Nucleus accumbens (tissue), 56 donors: Measurements from ENCODE around the gene MAN2A2.
A peak's percentile ranks its signal among the peaks of the same experiment; 100 is the strongest.

ENCODE experiments used
- DNase-seq, 56 donors: peaks; one replicate each; lab custom pipeline; 2025; lab: John Stamatoyannopoulos, UW

The MAN2A2 gene

DNA sequence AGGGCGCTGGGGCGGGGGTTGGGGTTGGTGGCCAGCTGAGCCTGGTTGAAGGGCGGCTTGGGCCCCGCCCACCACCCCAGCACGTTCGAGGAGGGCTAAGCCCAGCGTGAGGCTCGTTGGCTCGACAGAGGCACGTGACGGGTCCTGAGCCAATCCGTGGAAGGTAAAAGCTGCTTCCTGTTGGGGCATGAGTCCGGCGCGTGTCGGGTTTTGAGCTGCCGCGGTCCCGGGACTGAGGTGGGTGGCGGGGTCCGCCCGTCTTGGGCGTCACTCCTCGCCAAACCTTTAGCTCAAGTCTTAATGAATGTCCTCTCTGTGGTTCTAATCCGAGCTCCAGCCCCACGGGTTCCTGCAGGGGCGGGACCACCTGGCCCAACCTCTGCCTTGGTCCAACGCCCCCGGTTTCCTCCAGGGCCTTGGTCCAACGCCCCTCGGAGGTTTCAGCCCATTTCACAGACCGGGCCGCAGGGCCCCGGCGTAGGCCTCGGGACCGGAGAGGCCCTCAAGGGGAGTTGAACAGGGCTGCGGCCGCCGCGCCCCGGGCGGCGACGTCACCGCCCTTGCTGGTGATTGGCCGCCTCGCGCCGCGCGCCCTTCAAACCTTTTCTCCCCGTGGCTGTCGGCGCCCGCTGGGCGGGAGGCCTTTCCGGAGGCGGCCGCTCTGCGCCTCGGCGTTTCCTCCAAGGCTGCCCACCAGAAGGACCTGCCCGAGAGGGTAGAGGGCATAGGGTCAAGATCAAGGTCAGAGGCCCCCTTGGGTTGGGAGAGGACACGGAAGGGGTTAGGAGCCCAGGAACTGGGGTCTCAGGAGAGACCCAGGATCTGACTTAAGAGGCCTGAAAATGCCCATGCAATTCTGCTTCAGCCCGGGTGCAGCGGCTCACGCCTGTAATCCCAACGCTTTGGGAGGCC, 51.9 kb downstream of the MAN2A2 start, which contains the start of gene RCCD1:
TSS of gene RCCD1 (plus strand) at position 173 of the 912 bp plus-strand sequence. CDS start 1,851 bp downstream, outside the sequence.
- DNase-seq, result peak; percentile 57 to 97 (median 88)

- no peak for DNase-seq
Measured at GRCh38 chr15:90955624-90956273, 52.6 kb downstream of the MAN2A2 start.

DNA sequence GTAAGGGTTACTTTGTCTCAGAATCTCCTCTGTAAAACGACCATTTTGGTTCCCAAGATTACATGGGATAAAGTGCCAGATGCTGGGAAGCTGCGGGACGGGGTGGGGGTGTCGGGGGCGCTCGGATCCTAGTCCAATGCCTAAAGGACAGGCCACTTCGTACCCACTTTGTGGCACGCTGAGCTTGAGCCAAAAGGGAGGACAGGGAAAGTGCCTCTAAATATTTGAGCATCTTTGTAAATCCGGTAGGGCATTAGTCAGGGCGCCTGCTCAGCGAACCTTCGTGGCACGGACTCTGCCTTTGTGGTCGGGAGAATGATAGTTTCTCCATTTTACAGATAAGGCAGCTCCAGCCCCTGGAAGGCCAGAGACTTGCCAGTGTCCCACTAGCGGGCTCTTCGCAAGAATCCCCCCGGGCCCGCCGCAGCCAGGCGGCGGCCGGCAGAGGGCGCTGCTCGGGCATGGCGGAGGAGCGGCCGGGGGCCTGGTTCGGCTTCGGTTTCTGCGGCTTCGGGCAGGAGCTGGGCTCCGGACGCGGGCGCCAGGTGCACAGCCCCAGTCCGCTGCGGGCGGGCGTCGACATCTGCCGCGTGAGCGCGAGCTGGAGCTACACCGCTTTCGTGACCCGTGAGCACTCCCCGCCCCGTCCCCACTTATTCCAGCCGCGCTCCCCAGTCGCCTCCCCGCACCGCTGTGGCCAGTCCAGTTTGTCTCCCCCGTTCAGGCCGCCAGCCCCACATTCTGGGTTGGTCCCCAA, 53.4 kb downstream of the MAN2A2 start:
- peak in 48 of 56 donors; percentile 22 to 80 (median 56) for DNase-seq

DNA sequence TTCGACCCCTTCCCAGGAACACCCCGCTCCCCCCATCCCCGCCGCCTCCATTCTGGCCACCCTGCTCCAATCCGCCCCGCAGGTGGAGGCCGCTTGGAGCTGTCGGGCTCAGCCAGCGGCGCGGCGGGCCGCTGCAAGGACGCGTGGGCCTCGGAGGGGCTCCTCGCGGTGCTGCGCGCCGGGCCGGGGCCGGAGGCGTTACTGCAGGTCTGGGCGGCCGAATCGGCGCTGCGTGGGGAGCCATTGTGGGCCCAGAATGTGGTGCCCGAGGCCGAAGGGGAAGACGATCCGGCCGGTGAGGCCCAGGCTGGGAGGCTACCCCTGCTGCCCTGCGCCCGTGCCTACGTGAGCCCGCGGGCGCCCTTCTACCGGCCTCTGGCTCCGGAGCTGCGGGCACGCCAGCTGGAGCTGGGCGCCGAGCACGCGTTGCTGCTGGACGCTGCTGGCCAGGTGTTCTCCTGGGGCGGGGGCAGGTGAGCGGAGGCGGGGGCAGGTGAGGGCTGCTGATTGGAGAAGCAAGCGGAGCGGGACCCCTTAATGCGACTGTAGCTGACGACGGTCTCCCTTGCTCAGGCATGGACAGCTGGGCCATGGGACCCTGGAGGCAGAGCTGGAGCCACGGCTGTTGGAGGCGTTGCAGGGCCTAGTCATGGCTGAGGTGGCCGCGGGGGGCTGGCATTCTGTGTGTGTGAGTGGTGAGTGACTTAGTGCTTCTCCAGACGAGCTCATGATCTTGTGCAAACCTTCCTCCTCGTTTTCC, 54.1 kb downstream of the MAN2A2 start:
- peak in 16 of 56 donors; percentile 10 to 70 (median 45) for DNase-seq

- DNase-seq, result peak in 3 of 56 donors; percentile 1 to 36 (median 29)
Measured at GRCh38 chr15:90957791-90958190, 54.7 kb downstream of the MAN2A2 start.

DNA sequence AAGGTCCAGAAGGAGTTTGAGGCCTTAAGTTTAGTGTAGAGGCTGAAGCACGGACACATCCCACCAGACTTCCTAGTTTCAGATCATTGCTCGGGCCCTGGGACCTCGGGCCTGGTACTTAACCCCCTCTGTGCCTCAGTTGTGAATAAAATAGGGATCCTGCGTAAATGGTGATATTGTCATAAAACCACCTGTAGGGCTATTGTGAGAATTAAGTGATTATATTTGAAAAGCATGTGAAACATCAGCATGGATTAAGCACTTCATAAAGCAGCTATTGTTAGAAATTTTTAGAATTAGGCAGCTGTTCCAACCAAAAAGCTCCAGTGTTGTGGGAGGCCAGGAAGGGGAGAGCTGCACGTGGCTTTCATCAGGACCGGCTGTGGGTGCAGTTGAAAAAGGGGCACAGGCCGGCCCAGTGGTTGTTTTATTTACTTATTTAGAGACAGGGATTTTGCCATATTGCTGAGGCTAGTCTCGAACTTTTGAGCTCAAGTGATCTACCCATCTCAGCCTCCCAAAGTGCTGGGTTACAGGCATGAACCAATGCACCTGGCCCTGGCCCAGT, 56.0 kb downstream of the MAN2A2 start:
- DNase-seq, result peak in 2 of 56 donors; percentile 2 to 15

DNA sequence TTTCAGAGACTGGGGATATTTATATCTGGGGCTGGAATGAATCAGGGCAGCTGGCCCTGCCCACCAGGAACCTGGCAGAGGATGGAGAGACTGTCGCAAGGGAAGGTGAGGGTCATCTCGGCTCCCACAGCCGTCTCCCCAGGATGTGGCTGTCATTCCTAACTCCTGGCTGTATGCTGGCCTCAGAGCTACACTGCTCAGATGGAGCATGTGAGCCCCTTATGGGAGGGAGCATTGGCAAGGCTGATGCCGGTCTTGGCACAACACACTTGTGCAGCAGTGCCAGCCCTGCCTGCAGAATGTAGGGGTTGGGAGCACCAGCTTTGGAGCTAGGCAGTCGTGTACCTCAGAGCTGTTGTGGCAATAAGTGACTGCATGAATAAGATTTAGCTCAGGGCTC, 56.8 kb downstream of the MAN2A2 start:
- peak in 40 of 56 donors; percentile 14 to 78 (median 38) for DNase-seq

DNA sequence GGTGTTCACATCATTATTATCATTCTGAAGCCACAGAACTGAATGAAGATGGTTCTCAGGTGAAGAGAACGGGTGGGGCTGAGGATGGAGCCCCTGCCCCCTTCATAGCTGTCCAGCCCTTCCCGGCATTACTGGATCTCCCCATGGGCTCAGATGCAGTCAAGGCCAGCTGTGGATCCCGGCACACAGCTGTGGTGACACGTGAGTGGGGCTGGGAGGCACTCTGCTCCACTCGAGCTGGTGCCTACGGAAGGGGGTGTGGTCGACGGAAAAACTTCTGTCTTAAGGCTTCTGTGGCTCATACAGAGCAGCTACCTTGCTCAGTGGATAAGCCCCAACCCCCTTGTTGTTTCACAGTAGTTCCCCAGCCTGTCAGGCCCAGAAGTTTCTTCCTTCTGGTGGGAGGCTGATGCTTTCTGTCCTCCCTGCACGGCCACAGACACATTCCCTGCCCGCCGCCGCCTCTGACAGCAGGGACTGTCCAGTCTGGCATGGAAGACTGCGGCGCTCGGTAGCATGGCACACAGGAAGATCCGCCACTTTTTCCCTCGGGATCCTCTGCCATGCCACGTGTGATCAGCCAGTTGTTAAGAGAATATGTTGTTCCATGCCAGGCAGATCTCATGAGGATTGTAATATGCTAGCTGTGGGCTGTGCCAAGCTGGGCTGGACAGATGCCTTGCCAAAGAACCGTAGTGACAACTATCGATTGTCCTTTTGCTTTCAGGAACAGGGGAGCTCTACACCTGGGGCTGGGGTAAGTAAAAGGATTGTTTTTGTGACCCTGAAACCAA, 57.4 kb downstream of the MAN2A2 start:
- peak in 8 of 56 donors; percentile 14 to 38 (median 26) for DNase-seq

DNA sequence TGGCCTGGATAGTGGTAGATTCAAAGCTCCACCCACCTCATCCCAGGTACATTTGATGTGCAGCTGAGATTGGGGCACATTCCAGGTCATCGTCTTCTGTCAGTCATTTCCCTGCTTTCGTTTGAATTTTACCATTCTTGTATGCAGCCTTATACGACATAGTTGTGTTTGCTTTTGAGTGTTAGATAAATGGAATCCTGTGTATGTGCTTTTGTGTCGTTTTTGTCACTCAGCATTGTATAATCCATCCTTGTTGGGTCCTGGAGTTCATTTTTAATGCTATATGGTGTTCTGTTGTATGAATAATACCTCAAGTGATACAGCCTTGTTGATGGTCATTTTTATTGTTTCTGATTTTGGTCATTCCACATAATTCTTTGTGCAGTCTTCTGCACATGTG, 58.9 kb downstream of the MAN2A2 start:
- no peak for DNase-seq

DNA sequence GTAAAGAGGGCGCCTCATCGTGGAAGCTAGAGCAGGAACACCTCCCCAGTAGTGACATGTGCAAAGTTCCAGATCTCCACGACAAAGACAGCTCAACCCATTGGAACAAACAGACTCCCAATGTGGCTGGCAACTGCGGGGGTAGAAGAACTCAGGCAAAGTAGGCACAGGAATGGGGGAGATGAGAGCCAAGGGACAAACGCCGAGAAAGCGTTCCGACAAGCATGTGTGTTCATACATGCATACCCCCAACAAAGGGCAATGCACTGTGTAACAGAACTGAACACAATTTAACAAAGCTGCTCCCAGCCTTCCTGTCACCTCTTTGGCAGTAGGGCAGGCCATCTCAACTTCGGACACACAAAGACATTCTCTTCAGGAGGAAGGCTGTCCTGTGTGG, 63.2 kb downstream of the MAN2A2 start:
- DNase-seq, result no peak

DNA sequence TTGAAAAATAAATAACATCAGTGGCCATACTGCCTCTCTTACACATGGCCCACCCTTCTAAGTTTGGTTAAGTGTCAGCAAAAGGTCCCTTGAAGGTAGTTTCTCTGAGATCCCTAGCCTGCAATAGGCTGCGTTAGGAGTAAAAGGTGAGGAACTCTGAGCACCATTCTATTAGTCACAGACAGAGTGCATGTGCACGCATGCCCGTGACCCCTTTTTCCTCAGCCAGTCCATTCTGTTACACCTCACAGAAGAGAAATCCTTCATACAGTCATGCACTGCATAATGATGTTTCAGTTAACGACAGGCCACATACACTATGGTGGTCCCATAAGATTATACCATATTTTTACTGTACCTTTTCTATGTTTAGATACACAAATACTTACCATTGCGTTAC, 64.1 kb downstream of the MAN2A2 start:
- DNase-seq, result no peak

DNA sequence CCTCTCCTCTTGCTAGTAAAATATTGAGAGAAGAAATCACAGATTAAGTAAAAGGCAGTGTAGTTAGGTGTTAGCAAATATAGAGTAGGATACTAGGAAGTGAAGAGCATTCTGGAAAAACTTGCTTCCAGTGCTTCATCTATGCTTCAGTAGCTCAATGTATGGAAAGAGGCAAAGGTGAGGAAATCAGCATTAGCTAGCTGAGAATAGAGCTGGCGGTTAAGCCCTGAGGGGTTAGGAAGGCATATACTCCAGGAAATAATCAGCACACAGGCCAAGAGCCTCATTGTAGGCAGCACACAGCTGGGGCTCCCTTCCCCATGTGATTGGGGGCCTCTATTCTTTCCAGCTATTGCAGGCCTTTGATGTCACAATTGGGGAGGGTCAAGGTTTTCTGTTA, 65.3 kb downstream of the MAN2A2 start:
- no peak for DNase-seq

DNA sequence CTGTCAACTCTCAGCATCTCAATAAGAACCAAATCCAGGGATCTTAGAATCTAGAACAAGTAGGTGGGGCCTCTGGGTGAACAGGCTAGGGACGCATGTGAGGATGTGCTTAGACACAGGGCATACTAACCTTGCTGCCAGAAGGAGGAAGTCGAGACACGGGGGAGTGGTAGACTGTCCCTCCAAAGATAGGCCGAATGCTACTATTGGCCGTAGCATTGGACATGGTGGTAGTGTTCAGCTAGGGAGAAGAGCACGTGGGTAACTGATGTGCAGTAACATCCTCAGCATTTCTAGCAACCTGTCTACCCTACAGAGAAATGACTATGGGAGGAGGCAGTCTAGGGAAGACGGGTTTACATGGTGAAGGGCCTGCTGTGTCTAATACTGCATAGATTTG, 67.2 kb downstream of the MAN2A2 start:
- no peak for DNase-seq

GRCh38 chr15:90972133-90972532, 69.0 kb downstream of the MAN2A2 start:
- no peak for DNase-seq
